AG04450 (cell line): ENCODE measurements around the gene SLC30A2. TPM values are rescaled to one million over a fixed set of nuclear protein-coding genes. Genes with fewer than 3 reads are reported as not detected.

Source experiments
- CTCF ChIA-PET: fragments of 300-600, 350-600 bp; formaldehyde crosslinking; extraction: SDS; loops from one replicate; lab custom pipeline; 2022; ENCODE audit warnings: antibody characterized with exemption, inconsistent platforms; lab: Charles Lee
- POLR2A ChIA-PET: fragments of 350-600 bp; formaldehyde crosslinking; extraction: SDS; loops from one replicate; lab custom pipeline; 2021; ENCODE audit warnings: antibody characterized with exemption, inconsistent platforms; lab: Yijun Ruan, JAX
- DNase-seq: peaks from one replicate; pipeline ENCODE4 v3.0.0-alpha.2; 2011; ENCODE audit warnings: low read depth, low spot score
- H3K27ac ChIP-seq: one replicate; pipeline ENCODE4 v1.5.1; 2012; ENCODE audit warnings: low read depth, low read length, control low read depth
- H3K27me3 ChIP-seq: one replicate; pipeline ENCODE4 v1.6.0; 2012; ENCODE audit warnings: low read length; ENCODE audit not compliant: control insufficient read depth, insufficient read depth
- H3K4me3 ChIP-seq: 2 replicates; pipeline ENCODE4 v1.5.1; 2011; ENCODE audit warnings: mild to moderate bottlenecking, low read depth, low read length, control low read depth
- H3K9me3 ChIP-seq: 2 replicates; pipeline ENCODE4 v1.5.1; 2012; ENCODE audit warnings: low read length; ENCODE audit not compliant: control insufficient read depth, insufficient read depth
- polyA plus RNA-seq: library from polyadenylated mRNA; depleted of rRNA; stranded (reverse); fragments of >200 nt; gene quantifications from 2 replicates; pipeline ENCODE4 v1.2.3, GENCODE V29; 2011
- TF ChIP-seq, protein P1 (sequence below): IDR thresholded peaks from 2 replicates; pipeline ENCODE4 v1.5.1; 2011; ENCODE audit warnings: low read depth, low read length, control low read depth, inconsistent platforms

The SLC30A2 gene
- polyA plus RNA-seq, 1 experiment = not detected

GRCh38 chr1:26078286-26079177 is 32.6 kb upstream of the SLC30A2 start:
- Histone ChIP-seq H3K27ac (no peak overlapping the region), H3K4me3 (no peak overlapping the region), H3K9me3 (no peaks in the 10 kb centered on the region), H3K27me3 (peaks cover 34% of the 10 kb centered on the region)
- no peak for DNase-seq
- TF ChIP-seq, protein P1, sequence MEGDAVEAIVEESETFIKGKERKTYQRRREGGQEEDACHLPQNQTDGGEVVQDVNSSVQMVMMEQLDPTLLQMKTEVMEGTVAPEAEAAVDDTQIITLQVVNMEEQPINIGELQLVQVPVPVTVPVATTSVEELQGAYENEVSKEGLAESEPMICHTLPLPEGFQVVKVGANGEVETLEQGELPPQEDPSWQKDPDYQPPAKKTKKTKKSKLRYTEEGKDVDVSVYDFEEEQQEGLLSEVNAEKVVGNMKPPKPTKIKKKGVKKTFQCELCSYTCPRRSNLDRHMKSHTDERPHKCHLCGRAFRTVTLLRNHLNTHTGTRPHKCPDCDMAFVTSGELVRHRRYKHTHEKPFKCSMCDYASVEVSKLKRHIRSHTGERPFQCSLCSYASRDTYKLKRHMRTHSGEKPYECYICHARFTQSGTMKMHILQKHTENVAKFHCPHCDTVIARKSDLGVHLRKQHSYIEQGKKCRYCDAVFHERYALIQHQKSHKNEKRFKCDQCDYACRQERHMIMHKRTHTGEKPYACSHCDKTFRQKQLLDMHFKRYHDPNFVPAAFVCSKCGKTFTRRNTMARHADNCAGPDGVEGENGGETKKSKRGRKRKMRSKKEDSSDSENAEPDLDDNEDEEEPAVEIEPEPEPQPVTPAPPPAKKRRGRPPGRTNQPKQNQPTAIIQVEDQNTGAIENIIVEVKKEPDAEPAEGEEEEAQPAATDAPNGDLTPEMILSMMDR = no peak
- CTCF ChIA-PET = interaction anchor here (1.2 kb wide), 1 partner anchor 66 kb away, joined by 4 read pairs; no protein-coding TSS in a partner anchor
- POLR2A ChIA-PET = no interaction called here

- H3K27me3 ChIP-seq = peaks cover 36% of the 10 kb centered on the region
- DNase-seq = no peak
- H3K4me3 ChIP-seq = no peak overlapping the region
- TF ChIP-seq, protein P1 = no peak
- H3K9me3 ChIP-seq = no peaks in the 10 kb centered on the region
- ChIA-PET POLR2A (no interaction called here), CTCF (interaction anchor here (0.5 to 1.2 kb wide), 2 partner anchors 67 to 167 kb away, joined by 4 read pairs; no protein-coding TSS in a partner anchor)
- H3K27ac ChIP-seq = no peak overlapping the region
Measured at GRCh38 chr1:26077524-26077923, 31.6 kb upstream of the SLC30A2 start.

- ChIA-PET POLR2A (no interaction called here), CTCF (no interaction called here)
- no peak for DNase-seq
- Histone ChIP-seq H3K9me3 (no peaks in the 10 kb centered on the region), H3K27ac (no peak overlapping the region), H3K4me3 (no peak overlapping the region), H3K27me3 (peaks cover 44% of the 10 kb centered on the region)
- TF ChIP-seq, protein P1 = no peak
Measured at GRCh38 chr1:26075421-26076144, 29.7 kb upstream of the SLC30A2 start.

- Histone ChIP-seq H3K27ac (no peak overlapping the region), H3K4me3 (no peak overlapping the region), H3K27me3 (peaks cover 48% of the 10 kb centered on the region), H3K9me3 (no peaks in the 10 kb centered on the region)
- no peak for DNase-seq
- ChIA-PET POLR2A (no interaction called here), CTCF (no interaction called here)
- TF ChIP-seq, protein P1 = no peak
Measured at GRCh38 chr1:26072305-26072704, 26.4 kb upstream of the SLC30A2 start.
